Natural killer cell (primary cell): ENCODE measurements around the gene GPHA2. TPM values are rescaled to one million over a fixed set of nuclear protein-coding genes. Genes with fewer than 3 reads are reported as not detected.

Experiments used
- ATAC-seq, 3 donors: fragments of 150-1000 bp in 2 of 3; fragments of 200-7000 bp in 1 of 3; cut with Tn5 transposase; 1 replicate in 1 of 3; 2 replicates in 2 of 3; pipeline ENCODE4 v1.10.0; 2021; ENCODE audit warnings: mild to moderate bottlenecking in 2 of 3, moderate library complexity in 2 of 3
- DNase-seq, 2 donors: peaks; one replicate each; pipeline versions ENCODE4 v3.0.0 to v3.0.0-alpha.2; 2013 to 2021; ENCODE audit warnings: mixed read lengths in 1 of 2
- H3K27ac ChIP-seq: one replicate; pipeline ENCODE4 v1.5.1; 2013; ENCODE audit warnings: mild to moderate bottlenecking, low read length
- H3K27me3 ChIP-seq: one replicate; pipeline ENCODE4 v1.6.1; 2013; ENCODE audit warnings: low read length; ENCODE audit not compliant: control insufficient read depth, insufficient read depth
- H3K36me3 ChIP-seq: one replicate; pipeline ENCODE4 v1.6.1; 2013; ENCODE audit warnings: low read length; ENCODE audit not compliant: control insufficient read depth, insufficient read depth
- H3K4me1 ChIP-seq: one replicate; pipeline ENCODE4 v1.6.1; 2013; ENCODE audit warnings: low read length; ENCODE audit not compliant: control insufficient read depth, insufficient read depth
- H3K4me3 ChIP-seq: one replicate; pipeline ENCODE4 v1.5.1; 2013; ENCODE audit warnings: low read length
- H3K9me3 ChIP-seq: one replicate; pipeline ENCODE4 v1.6.1; 2013; ENCODE audit warnings: low read length; ENCODE audit not compliant: control insufficient read depth, insufficient read depth
- H3K27ac Mint-ChIP-seq, 2 donors: one replicate each; pipeline ENCODE4 v1.8.0; 2022; ENCODE audit warnings: mild to moderate bottlenecking in 2 of 2, mixed read lengths in 2 of 2, moderate library complexity in 1 of 2
- H3K27me3 Mint-ChIP-seq, 2 donors: one replicate each; pipeline ENCODE4 v1.8.0; 2022; ENCODE audit warnings: low read depth in 2 of 2, mixed read lengths in 2 of 2
- H3K36me3 Mint-ChIP-seq: one replicate; pipeline ENCODE4 v1.8.0; 2022; ENCODE audit warnings: mixed read lengths
- H3K4me1 Mint-ChIP-seq, 2 donors: one replicate each; pipeline ENCODE4 v1.8.0; 2022; ENCODE audit warnings: mixed read lengths in 2 of 2
- H3K4me3 Mint-ChIP-seq: one replicate; pipeline ENCODE4 v1.8.0; 2022; ENCODE audit warnings: mild to moderate bottlenecking, moderate library complexity, mixed read lengths
- H3K9me3 Mint-ChIP-seq, 2 donors: one replicate each; pipeline ENCODE4 v1.8.0; 2022; ENCODE audit warnings: mixed read lengths in 2 of 2
- WGBS: methylation state at CpG from one replicate; pipeline ENCODE4 v1.1.7; 2013; ENCODE audit warnings: missing lambda C conversion rate; ENCODE audit not compliant: insufficient coverage; 5-methylcytosine and 5-hydroxymethylcytosine counted together
- intact Hi-C: fragments of 100-400 bp; cut with micrococcal nuclease; formaldehyde crosslinking; loops from one replicate; pipeline ENCODE4 v1.14.2; 2022
- total RNA-seq, 4 donors: library from RNA; stranded (reverse); fragments of 120-200 nt in 1 of 4; gene quantifications; one replicate each; pipeline versions ENCODE4 v1.2.3 to v1.2.4, GENCODE V29; 2013 to 2022
- TF ChIP-seq, protein P1 (sequence below): fragments of 200-600 bp; IDR thresholded peaks from one replicate; pipeline ENCODE4 v1.8.0; 2022; ENCODE audit warnings: antibody characterized with exemption

GPHA2 gene
- total RNA-seq, 3 donors from 2014 or later (not counting 1 experiment from before 2014, with no cell fraction given), result not detected

DNA sequence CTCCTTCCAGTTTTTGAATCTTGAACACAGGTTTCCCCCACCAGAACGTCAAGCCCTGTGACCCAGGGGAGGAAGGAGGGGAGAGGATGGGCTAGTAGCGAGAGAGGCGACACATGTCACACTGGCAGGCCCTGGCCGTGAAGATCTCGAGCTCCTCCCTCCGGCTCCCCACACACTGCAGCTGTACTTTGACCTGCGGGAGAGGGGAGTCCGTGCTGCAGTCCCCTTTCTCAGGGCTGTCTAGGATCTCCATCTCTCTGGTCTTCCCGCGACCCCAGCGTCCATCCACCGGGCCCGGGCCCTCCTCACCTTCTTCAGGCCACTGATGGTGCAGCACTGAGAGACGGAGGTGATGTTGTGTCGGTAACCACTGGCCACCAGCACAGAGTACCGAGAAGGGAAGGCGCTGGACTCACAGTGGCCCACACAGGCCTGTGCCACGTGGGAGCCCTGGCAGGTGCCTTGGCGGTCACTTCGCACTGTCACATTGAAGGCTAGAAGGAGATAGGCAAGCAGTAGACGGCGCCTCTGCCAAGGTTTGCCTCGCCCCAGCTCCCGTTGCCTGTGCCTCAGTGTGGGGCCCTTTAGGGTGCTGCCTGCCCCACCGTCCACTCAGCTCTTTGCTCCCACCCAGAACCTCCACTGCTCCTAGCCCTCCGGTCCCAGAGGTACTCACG is 873 bp downstream of the GPHA2 start:
- Histone ChIP-seq H3K9me3 (no peaks in the 10 kb centered on the region), H3K36me3 (peaks cover 29% of the 10 kb centered on the region), H3K27me3 (no peaks in the 10 kb centered on the region), H3K27ac (no peak overlapping the region), H3K4me3 (no peak overlapping the region), H3K4me1 (no peaks in the 10 kb centered on the region)
- Mint-ChIP-seq H3K36me3 (no peaks in the 10 kb centered on the region), H3K9me3 (no peaks in the 10 kb centered on the region), H3K27ac (no peak overlapping the region), H3K4me3 (no peak overlapping the region), H3K4me1 (no peaks in the 10 kb centered on the region), H3K27me3 (peaks cover 0 to 3% of the 10 kb centered on the region in 2 donors)
- DNase-seq (no peak), ATAC-seq (no peak)
- TF ChIP-seq, protein P1, sequence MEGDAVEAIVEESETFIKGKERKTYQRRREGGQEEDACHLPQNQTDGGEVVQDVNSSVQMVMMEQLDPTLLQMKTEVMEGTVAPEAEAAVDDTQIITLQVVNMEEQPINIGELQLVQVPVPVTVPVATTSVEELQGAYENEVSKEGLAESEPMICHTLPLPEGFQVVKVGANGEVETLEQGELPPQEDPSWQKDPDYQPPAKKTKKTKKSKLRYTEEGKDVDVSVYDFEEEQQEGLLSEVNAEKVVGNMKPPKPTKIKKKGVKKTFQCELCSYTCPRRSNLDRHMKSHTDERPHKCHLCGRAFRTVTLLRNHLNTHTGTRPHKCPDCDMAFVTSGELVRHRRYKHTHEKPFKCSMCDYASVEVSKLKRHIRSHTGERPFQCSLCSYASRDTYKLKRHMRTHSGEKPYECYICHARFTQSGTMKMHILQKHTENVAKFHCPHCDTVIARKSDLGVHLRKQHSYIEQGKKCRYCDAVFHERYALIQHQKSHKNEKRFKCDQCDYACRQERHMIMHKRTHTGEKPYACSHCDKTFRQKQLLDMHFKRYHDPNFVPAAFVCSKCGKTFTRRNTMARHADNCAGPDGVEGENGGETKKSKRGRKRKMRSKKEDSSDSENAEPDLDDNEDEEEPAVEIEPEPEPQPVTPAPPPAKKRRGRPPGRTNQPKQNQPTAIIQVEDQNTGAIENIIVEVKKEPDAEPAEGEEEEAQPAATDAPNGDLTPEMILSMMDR, result no peak
- intact Hi-C loops, result no loop called here
- WGBS, result 90% methylated on average over 27 of the region's 27 CpGs

DNA sequence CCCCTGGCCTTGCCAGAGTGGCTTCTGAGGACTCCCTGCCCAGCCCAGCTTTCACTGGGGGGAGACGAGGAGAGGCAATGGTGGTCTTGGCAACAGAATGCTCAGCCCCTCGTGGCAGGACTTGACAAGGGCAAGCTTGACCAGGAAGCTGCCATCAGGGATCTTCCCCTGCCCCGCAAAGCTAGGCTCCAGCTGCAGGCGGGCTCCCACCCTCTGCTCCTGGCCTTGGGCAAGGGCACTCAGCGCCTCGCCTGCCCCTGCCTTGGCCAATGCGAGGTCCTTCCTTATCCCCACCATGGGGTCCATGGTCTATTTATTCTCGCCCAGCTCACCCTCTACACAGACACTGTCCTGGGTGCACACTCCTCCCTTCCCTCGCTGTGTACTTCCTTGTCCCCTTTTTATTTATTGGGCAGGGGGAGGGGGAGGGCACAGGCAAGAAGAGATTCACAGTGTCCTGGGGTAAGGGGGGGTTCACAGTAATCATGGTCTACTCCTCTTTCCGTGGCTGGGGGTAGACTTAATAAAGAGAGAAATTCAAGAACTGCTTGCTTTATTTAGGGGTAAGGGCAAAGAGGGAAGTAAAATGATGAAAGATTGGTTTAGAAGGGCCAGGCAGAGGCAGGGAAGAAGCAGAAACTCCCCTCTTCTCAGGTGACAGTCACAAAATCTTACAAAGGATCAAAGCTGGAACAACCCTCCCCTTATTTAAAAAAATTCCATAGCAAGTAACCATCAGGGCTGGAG is 1.6 kb downstream of the GPHA2 start:
- H3K36me3 Mint-ChIP-seq, result no peaks in the 10 kb centered on the region
- 89% methylated on average over 9 of the region's 10 CpGs for WGBS
- ATAC-seq, result no peak
- H3K9me3 Mint-ChIP-seq, result no peaks in the 10 kb centered on the region
- no peaks in the 10 kb centered on the region for H3K4me1 Mint-ChIP-seq
- no peak overlapping the region for H3K4me3 Mint-ChIP-seq
- H3K27me3 Mint-ChIP-seq, result peaks cover 0 to 3% of the 10 kb centered on the region in 2 donors
- Histone ChIP-seq H3K4me3 (no peak overlapping the region), H3K27ac (no peak overlapping the region), H3K27me3 (no peaks in the 10 kb centered on the region), H3K9me3 (no peaks in the 10 kb centered on the region), H3K4me1 (no peaks in the 10 kb centered on the region), H3K36me3 (peaks cover 29% of the 10 kb centered on the region)
- intact Hi-C loops, result no loop called here
- TF ChIP-seq, protein P1, result no peak
- no peak for DNase-seq
- no peak overlapping the region for H3K27ac Mint-ChIP-seq

DNA sequence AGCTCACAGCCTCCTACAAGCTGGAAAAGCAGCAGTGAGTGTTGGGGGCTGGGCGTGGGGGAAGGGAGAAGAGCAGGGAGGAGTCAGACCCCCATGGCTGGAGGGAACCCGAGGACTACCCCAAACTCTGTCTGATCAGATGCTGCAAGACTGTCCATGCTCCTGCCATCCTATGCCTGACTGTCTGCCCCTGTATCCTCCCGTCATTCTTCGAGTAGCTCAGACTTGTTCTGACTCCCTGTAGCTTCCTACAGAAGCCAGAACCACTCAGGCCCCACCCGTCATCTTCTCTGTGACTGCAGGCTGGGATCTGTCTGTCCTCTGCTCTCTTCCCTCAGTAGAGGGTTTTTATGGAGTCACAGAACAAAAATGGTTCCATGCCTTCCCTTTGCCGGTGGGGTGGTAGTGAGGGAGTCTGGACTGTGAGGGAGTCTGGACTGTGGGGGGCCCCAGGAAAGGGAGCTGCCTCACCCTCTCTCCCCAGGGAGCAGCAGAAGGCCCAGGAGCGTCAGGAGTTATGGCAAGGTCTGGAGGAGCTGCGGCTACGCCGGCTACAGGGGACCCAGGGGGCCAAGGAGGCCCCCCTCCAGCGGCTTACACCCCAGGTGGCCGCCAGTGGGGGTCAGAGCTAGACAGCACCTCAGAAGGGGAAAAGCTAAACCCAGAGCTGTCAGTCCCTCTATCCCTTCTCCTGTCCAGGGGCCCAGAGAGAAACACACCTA is 2.3 kb downstream of the GPHA2 start:
- TF ChIP-seq, protein P1, result no peak
- Mint-ChIP-seq H3K27me3 (no peaks in the 10 kb centered on the region), H3K36me3 (no peaks in the 10 kb centered on the region), H3K9me3 (no peaks in the 10 kb centered on the region), H3K4me1 (no peaks in the 10 kb centered on the region), H3K27ac (no peak overlapping the region), H3K4me3 (no peak overlapping the region)
- no peak overlapping the region for H3K4me3 ChIP-seq
- DNase-seq (no peak), ATAC-seq (no peak)
- peaks cover 30% of the 10 kb centered on the region for H3K36me3 ChIP-seq
- H3K4me1 ChIP-seq, result no peaks in the 10 kb centered on the region
- H3K9me3 ChIP-seq, result no peaks in the 10 kb centered on the region
- no peak overlapping the region for H3K27ac ChIP-seq
- intact Hi-C loops, result no loop called here
- H3K27me3 ChIP-seq, result no peaks in the 10 kb centered on the region
- 94% methylated on average over 11 of the region's 12 CpGs for WGBS
